Stimulated activated CD8-positive, alpha-beta memory T cell treated with anti-CD3 and anti-CD28 coated beads, Interleukin-2, amount 100 ng/mL, for 1 hour (primary cell): Measurements from ENCODE around the gene CDC42.
"Not testable (repeated sequence)": the region's sequence is repeated elsewhere in the genome, so short reads cannot be mapped to it uniquely, and the experiment has no call there.

Experiments used
- DNase-seq, 2 donors: peaks; one replicate each; pipeline ENCODE4 v3.0.0-alpha.2; 2020; ENCODE audit warnings: low read depth in 2 of 2

CDC42 gene

GRCh38 chr1:22052115-22053016 is at the start of gene CDC42:
CDC42 (plus strand) TSS chr1:22052709; CDS start chr1:22078479, 25,770 bp downstream.
- peak; percentile 93 to 94 for DNase-seq

DNA sequence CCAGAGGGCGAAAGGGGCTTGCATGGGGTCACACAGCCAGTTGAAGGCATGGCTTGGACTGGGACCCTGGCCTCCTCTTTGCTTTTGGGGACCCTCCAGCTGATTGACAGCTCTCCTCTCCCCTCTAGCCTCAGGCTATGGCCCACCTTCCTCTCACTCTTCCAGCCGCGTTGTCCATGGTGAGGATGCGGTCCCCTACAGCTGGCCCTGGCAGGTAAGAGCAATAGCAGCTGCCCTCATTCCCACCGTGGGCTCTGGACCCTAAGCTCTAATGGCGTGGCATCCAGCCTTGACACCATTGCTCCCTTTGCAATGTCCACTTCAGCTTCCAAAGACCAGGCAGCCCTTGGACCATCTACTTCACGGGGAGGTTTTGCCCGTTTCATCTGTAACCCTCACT is 49.6 kb upstream of the CDC42 start:
- DNase-seq = not testable (repeated sequence)

DNA sequence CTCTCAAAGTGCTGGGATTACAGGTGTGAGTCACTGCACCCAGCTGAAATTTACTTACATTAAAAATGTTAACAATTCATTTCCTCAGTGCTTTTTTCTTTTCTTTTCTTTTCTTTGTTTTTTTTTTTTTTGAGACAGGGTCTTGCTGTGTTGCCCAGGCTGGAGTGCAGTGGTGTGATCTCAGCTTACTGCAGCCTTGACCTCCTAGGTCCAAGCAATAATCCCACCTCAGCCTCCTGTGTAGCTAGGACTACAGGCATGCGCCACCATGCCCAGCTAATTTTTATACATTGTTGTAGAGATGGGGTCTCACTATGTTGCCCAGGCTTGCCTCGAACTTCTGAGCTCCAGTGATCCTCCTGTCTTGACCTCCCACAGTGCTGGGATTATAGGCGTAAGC is 48.5 kb upstream of the CDC42 start:
- not testable (repeated sequence) for DNase-seq

DNA sequence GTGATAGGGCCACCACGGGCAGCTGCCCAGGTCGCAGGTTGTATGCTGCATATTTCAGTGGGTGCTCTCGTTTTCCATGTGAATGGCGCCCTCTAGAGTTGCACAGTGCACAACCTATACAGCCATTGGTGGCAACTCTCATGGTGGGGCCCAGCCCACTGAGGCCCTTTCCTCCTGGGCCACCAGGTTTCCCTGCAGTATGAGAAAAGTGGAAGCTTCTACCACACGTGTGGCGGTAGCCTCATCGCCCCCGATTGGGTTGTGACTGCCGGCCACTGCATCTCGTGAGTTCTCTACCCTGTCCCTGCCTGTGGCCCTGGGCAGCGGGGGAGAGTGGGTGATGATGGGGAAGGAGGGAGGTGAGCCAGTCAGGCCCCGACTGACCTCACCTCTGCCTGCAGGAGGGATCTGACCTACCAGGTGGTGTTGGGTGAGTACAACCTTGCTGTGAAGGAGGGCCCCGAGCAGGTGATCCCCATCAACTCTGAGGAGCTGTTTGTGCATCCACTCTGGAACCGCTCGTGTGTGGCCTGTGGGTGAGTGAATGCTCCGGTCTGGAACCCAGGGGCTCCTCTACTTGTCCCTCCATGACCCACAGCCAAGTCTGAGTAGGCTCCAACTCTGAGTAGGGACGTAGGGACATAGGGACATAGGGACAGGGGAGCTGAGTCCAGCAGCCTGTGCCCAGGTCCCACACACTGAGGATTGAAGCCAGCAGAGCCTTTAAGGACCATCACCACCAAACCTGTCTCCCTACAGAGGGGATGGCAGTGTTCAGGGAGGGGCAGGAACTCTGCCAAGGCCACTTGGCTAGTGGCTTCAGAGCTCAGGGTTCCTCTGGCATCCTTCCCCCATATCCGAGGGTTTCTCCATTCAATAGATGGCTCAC is 47.0 kb upstream of the CDC42 start:
- not testable (repeated sequence) for DNase-seq

GRCh38 chr1:22006736-22007135 is 45.8 kb upstream of the CDC42 start:
- DNase-seq = not testable (repeated sequence)

DNA sequence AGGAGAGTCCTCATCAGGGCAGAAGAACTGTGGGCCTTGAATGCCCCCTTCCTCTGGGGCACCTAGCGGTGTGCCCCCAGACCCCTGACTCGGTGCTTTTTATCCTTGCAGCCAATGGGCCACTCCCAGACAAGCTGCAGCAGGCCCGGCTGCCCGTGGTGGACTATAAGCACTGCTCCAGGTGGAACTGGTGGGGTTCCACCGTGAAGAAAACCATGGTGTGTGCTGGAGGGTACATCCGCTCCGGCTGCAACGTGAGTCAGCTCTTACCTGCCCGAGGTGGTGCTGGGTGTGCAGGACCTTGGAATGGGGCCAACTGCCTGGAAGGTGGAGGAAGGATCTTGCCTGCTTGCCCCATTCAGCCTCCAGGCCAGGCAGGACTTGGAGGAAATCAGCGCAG is 45.2 kb upstream of the CDC42 start:
- not testable (repeated sequence) for DNase-seq

DNA sequence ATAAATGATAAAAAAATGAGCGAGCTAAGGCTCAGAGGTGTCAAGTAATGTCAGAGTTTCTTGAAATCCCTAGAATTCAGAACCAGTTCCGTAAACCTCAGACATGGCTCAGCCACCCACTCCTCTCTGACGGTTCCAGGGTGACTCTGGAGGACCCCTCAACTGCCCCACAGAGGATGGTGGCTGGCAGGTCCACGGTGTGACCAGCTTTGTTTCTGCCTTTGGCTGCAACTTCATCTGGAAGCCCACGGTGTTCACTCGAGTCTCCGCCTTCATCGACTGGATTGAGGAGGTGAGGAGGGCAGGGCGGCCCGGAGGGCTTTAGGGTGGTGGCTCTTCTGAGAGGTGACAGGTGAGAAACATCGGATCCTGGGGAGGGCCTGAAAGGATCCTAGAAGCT is 42.9 kb upstream of the CDC42 start:
- DNase-seq = not testable (repeated sequence)

GRCh38 chr1:22012752-22013151 is 39.8 kb upstream of the CDC42 start:
- DNase-seq = not testable (repeated sequence)

GRCh38 chr1:22014575-22015206 is 37.8 kb upstream of the CDC42 start:
- not testable (repeated sequence) for DNase-seq

DNA sequence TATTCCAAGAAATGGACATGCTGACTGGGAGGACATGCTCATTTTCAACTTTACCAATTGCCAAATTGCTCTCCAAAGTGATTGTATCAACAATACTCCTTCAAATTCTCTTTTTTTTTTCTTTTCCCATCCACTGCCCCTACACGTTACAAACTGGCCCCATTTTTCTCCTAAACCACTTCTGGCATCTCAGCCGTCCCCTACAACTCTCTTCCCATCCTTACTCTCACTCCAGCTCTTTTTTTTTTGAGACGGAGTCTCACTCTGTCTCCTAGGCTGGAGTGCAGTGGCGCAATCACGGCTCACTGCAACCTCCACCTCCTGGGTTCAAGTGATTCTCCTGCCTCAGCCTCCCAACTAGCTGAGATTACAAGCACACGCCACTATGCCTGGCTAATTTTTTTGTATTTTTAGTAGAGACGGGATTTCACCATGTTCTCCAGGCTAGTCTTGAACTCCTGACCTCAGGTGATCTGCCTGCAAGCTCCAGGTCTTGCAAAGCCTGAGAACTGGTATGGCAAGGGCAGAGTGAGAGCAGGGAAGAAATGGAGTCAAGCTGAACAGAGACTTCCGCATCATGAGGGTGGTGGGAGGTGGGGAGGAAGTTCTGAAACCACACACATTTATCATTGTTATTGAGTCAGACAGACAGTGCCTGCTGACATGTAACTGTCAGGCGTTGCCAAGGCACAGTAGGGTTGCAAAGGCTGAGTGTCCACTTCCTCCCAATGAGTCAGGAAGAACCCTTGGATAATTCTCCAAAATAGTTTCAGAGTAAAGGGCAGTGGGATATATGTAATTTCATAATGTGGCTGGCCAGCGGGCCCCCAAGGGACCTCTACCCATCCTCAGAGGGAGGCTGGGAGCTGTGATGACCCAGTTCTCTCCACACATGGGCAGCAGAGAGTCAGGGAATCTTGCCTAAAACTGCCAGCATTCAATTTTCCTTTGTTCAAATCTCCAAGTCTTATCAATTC is 33.6 kb upstream of the CDC42 start:
- DNase-seq = peak; percentile 25 to 37

DNA sequence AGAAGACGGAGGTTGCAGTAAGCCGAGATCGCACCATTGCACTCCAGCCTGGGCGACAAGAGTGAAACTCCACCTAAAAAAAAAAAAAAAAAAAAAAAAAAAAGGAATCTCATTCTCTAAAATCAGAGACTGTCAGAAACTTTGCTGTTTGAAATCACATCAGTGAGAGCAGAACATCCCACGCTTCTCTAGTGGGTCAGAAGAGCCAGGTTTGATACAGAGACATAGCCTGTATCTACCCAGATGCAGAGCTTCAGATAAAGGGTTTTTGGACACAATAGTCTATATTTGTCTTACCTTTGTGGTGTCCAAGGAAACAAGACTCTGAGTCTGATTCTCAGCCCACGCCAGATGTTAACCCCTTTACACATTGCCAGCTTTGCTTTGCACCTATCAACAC is 31.4 kb upstream of the CDC42 start:
- DNase-seq = no peak

GRCh38 chr1:22024485-22025367 is 27.8 kb upstream of the CDC42 start:
- DNase-seq = peak; percentile 43 to 51

DNA sequence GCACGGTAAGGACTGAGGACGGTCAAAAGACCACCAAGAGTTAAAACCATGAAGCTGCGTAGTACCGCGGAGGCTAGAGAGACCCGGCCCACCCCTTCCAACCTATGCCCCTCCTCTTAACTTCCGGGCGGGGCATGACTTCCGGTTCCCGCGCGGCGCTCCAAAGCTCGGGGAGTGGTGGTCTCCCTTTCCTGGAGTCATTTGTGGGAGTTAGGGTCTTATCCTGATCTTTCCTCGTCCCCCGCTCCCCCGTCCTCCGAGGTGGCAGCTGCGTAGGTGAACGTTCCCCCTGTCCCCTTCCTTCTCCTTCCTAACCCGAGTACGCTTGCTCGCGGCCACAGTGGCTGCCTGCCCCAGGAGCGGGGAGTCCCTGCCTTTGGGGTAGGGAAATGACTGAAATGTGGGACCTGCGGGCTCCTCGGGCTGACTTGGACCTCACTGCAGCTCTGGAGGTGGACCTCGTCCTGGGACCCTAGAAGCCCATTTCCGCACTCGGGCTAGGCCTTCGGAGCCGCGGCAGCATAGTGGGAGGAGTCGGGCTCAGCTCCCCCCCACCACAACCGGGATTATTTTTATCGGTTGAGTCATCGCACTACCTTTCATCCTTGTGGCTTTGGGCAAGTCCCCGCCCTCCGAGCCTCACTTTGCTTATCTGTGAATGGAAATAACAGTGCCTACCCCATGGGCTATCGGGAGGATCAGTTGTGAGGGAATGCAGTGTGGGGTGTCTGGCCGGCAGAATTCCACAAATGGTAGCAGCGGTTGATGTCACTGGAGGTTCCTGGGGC is 26.9 kb upstream of the CDC42 start:
- DNase-seq = peak; percentile 73 to 79

GRCh38 chr1:22026924-22027289 is 25.6 kb upstream of the CDC42 start:
- DNase-seq = no peak

DNA sequence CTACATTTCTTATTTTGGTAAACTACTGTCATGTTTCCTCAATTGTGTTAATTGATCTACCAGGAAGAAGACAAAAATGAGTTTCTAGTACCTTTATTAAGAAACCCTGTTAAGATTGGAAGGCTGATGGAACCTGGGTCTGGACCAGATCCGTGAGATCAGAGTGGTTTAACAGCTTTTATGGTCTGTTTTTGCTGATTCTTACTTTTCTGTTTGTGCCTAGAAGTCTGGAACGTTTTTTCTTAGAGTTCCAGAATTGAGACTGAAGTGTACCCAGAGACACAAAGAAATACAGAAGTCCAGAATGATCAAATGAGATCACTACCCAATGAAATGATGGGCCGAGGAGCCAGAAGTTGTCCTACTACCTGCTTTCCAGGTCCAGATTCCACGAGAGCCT is 22.5 kb upstream of the CDC42 start:
- no peak for DNase-seq

DNA sequence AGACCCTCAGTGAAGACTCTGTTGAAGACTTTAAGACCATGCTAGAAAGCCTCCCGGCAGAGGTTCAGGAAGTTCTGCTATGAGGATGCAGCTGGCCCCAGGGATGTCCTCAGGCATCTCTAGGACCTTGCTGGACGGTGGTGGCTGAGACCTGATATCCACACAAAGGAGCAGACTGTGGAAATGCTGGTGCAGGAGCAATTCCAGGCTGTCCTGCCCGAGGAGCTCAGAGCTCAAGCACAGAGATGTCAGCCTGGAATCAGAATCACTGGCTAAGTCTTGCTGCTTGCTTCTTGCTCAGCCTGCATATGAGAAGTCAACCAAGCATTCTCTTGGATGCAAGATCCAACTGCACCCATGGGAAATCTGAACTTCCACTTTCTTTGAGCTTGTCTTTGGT is 22.0 kb upstream of the CDC42 start:
- no peak for DNase-seq

DNA sequence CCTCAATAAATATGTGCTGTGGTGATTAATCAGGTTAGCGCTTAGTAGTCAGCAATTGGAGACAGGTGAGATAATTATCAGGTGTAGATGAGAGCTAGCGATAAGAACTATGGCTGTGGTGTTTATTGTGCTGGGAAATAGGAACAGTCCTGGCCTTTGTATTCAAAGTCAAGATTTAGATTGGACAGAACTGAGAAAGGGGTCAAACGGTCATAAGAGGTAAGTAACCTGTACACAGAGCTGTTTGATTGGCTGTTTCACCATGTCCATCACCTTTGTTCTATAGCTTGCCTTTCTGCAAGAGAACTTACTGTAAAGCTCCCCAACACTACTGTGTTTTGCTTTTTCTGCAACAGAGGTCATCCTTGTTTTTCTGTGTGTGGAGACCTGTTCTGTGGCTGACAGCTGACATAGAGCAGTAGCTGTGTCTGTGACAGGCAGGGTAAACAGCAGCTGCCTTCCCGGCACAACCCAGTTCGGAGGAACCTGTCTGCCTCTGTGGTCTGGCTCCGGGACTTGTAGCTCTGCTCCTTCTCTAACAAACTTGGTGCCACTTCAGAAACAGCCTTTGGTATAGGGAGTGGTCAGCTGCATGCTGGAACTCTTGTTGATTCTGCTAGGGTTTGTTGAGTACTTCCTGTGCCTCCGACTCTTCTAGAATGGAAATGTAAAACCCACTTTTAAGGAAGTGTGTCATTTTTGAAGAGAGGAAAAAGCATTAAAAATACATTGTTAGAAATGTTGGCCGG is 21.1 kb upstream of the CDC42 start:
- no peak for DNase-seq

GRCh38 chr1:22034834-22035233 is 17.7 kb upstream of the CDC42 start:
- not testable (repeated sequence) for DNase-seq
